Stimulated activated CD4-positive, alpha-beta T cell treated with anti-CD3 and anti-CD28 coated beads, Interleukin-15, amount 100 ng/mL, for 48 hours (primary cell): ENCODE results near the gene SLC12A5.

Experiments used
- DNase-seq, 2 donors: peaks; one replicate each; pipeline ENCODE4 v3.0.0-alpha.2; 2020; ENCODE audit warnings: low read depth in 2 of 2

Gene SLC12A5

DNA sequence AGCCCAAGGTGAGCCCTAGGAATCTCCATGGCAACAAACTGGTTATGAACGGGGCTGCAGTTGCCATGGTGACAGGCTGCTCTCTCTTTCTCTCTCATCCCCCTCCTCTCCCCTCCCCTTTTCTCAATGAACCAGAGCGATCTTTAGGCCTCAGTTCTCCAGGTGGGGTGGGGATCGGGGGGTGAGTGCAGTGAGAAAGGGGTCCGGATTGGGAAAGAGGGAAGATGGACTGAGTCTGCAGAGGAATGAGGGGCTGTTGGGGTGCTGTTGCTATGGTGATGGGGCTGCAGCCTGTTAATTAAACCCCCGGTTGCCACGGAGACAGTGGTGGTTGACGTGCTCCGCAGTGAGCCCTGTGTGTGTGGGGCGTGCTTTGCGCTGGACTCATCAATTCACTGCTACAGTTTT is 3.6 kb upstream of the SLC12A5 start:
- no peak for DNase-seq

DNA sequence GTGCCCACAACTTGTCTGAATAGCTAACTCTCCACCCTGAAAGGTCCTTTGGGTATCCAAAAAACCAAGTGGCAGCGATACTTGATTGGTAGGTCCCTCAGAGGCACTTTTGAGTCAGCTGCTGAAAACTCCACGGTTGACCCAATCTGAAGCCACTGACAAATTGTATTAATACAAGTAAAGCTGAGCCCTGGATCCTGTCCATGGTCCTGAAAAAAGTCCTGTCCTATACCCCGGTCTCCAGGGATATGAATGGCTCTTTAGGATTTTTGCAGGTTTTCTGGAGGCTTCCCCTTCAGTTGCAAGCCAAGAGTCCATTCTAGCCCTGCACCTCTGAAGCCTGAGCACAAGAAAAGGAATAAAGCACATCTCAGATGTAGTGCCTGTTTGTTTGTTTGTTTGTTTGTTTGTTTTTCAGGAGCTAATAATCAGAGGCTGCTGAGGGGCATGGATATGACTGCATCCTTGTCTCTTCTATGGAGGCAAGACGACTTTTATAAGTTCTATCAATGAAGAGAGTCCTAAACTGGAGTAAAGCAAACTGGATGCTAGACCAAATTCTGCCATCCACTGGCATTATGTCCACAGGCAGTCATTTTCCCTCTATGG is 1.7 kb upstream of the SLC12A5 start:
- DNase-seq: no peak

DNA sequence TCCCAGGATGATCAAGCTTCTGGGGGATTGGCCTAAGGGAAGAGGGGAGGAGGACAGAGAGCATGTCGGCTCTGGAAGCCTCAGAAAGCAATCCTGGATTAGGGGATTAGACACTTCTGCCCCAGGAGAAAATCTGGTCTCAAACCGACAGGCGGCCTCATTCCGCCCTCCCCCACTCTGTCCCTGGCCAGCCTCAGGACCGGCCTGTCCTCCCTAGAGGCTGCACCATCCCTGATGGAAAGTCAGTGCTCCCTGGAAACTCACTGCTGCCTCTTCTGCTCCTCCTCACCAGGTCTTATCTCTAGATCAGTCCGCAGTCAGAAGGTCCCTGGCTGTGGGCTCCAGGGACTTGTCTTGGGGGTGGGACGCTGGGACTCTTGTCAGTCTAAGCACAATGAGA is 905 bp upstream of the SLC12A5 start:
- no peak for DNase-seq

DNA sequence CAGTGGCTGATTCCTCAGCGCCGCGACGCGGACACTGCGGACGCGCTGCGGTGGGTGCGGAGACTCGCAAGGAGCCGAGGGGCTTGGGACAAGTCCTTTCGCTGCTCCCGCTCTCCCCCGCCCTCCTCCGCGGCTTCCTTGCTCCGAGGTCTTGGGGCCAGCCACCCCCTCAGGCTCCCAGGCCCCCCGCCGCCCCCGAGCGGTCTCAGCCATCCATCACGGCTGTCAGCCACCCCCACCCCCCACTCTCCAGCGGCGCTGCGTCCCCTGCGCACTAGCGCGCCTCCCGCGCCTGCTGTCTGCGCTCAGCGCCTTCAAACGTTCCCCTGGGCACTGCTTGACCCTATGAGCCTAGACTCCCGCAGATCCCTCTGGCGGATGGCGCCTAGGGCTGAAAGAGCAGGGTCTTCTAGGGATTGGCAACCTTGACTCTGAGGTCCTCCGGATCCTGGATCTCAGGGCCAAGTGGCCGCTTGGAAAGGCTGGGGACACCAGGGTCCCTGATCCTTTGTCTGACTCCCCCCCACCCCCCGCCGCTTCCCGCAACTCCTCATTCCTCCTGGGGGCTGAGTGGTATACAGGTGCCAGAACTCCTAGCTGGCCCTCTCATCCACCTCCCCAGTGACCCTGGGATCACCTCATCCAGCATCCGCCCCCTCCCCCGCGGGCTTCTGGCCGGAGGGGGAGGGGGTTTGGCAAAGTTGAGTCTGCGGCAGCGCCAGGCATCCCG is 1.4 kb downstream of the SLC12A5 start:
- DNase-seq: no peak

DNA sequence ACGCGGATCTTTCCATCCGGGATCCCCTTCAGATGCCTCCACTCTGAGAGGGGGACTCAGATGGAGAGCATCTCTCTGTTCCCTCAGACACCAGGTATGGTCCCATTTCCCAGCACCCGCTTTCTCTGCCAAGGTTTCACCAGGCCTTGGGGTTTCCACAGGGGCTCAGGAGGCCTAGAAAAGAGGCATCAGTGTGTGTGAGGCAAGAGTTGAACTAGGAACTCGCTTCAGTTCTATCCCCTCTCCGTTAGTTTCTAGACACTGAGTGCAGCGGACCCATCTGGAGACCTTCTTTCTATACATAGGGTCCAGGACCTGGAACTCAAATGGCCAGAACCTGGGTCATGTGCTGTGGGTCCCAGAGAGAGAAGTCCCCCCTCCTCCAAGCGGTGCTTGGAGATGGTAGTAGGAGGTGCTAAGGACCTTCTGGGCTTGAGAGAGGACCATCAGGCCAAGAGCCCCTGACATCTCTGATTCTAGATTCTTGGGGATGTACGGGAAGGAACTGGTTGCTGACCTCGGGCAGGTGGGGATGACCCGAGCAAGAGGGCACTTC is 2.1 kb downstream of the SLC12A5 start:
- DNase-seq: no peak

DNA sequence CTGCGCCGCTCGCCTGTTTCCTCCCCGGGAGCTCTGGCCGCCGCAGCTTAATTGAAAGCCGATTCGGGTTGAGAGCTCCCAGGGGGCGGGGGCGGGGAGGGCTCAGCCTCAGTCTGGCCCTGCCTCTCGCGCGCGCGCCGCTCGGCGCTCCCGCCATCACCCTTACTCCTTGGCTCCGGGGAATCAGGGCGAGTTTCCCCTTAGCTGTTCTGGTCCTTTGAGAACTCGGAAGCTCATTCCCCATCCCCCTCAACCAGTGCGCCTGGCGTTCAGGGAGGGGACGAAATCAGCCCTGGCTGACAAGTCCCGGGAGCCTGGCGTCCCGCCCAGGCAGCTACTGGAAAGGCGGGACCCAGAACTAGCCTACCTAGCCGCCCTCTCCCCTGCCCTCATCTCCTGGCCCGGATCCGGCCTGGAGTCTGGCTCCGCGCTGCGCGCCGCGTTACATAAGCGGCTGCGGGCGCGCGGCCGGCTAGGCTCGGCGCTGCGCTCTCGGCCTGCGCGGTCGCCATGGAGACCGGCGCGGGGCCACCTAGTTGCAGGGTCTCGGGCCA is 2.8 kb downstream of the SLC12A5 start:
- no peak for DNase-seq

DNA sequence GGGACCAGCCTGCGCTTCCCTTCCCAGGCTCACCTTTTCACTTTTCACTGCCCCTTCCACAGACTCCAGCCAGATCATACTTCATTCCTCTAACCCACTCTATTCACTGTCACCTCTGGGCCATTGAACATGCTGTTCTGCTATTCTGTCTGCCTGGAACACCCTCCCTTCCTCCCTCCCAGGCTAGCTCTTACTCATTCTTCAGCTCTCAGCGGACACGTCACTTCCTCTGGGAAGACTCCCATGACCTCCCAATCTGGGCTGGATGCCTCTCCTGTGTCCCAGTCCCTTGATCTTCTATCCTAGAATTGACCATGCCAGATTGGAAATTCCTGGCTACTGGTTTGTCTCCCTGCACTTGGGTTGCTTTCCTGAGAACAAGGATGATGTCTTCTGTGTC is 5.0 kb downstream of the SLC12A5 start:
- no peak for DNase-seq

DNA sequence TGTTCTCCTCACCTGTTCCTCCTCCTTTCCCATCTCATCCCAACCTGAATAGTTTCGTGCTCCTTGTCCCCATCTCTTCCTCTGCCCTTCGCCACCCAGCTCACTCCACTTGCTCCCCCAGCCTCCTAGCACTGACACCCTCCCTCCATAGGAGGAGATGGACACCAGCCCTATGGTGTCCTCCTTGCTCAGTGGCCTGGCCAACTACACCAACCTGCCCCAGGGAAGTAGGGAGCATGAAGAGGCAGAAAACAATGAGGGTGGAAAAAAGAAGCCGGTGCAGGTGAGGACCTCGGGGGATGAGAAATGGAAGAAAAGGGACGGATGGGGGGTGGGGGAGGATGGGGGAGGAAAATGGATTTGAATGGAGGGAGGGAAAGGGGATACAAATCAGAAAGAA is 6.2 kb downstream of the SLC12A5 start:
- no peak for DNase-seq

DNA sequence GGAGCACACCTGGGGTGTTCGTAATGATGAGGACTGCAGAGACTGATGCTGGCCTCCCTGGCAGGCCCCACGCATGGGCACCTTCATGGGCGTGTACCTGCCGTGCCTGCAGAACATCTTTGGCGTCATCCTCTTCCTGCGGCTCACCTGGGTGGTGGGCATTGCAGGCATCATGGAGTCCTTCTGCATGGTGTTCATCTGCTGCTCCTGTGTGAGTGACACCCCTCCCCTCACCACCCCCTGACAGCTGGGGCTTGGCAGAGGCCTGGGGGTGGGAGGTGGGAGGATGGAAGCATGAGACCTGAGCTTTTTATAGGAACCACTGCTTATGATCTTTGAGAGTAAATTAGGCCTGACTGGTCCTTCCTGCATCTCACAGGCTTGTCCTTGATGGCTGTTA is 6.7 kb downstream of the SLC12A5 start:
- DNase-seq: no peak

DNA sequence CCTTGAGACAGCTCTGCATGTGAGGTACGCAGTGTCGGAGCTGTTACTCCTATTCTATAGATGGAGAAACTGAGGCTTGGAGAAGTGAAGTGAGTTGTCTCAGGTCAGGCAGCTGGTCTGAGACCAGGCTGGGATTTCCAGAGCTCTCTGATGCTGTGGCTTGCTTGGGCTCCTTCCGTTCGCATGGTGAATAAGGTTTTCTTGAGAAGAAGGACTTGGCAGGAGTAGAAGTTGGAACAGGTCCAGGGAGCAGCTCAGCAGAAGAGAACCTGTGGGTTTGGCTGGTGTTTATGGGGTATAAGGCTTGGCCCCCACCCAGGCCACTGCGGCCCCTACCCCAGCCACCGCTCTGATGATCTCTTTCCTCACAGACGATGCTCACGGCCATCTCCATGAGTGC is 7.4 kb downstream of the SLC12A5 start:
- DNase-seq: no peak

DNA sequence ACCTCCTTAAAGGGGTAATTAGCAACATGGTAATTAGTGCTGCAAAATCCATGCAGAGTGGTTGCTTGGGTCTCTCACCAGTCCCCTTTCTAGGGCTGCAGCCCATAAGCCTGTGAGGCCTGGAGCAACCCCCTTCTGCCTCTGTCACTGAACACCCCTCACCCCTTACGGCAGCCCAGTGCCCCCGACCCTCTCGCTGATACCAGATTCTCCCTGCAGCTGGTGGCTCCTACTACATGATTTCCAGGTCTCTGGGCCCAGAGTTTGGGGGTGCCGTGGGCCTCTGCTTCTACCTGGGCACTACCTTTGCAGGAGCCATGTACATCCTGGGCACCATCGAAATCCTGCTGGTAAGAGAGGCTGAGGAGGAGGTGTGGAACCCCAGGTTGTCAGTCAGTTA is 8.0 kb downstream of the SLC12A5 start:
- no peak for DNase-seq

DNA sequence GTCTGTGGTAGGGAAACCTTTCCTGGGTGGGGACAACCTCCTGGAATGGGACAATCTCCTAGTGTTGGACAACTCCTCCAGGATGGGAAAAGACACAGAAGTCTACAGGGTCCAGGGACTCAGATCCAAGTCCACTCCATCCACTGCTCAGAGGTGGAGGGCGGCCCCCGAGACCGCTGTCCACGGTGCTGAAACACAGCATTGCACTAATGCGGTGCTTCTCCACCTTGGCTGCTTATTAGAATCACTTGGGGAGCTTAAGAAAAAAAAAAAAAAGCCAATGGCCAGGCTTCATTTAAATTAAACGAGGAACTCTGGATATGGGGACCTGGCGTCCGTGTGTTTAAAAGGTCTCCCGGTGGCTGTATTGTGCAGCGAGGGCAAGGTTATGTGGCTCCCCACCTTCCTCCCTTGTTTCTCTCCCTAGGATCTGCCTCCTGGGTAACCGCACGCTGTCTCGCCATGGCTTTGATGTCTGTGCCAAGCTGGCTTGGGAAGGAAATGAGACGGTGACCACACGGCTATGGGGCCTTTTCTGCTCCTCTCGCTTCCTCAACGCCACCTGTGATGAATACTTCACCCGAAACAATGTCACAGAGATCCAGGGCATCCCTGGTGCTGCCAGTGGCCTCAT is 12.0 kb downstream of the SLC12A5 start:
- DNase-seq: no peak

DNA sequence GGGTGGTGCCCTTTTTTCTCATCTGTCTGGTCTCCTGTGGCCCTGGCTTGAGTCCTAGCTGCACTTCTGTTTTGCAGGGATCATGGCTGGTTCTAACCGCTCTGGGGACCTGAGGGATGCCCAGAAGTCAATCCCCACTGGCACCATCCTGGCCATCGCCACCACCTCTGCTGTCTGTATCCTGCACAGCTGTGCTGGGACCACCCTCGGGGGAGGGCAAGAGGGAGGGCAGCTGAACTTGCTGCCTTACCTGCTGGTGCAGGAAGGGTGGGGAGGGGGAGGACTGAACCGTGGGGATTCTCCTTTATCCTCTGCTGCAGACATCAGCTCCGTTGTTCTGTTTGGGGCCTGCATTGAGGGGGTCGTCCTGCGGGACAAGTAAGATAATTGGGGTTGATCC is 14.5 kb downstream of the SLC12A5 start:
- DNase-seq: no peak

DNA sequence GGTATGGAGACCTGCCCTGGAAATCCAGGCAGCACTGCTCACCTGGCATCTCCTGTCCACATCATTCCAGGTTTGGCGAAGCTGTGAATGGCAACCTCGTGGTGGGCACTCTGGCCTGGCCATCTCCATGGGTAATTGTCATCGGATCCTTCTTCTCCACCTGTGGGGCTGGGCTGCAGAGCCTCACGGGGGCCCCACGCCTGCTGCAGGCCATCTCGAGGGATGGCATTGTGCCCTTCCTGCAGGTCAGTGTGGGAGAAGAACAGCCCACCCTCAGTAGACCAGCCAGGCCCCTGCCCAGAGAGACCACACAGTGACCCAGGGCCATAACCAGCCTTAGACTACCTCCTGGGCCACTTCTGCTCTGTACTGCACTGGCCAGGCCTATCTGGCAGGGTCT is 15.9 kb downstream of the SLC12A5 start:
- no peak for DNase-seq

DNA sequence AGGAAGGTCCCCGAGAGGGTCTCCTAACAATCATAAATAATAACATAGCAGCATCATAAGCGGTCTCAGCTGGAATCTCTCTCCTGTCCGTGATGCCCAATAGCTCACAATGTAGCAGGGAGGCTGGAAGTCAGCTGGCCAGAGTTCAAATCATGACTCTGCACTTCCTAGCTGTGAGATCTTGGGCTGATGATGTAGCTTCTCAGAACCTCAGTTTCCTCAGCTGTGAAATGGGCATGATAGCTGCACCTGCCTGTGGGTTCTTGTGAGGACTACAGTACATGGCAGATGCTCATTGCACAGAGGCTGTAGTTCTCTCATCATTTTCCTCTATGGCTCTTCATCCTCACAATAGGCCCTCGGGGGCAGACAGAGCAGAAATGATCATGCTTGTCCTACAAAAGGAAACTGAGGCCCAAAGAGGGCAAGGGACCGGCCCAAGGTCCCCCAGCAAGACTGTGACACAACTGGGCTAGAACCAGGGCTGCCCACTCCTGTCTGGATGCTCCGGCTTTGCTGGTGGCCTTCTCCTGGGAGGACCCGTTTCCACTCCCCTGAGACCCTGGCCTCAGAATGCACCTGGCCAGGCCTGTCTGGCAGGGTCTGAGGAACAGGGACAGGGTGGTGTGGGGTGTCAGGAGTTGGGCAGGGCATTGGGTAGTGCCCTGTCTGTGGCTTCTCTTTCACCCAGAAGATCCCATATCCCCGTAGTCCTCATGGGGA is 17.7 kb downstream of the SLC12A5 start:
- DNase-seq: no peak

DNA sequence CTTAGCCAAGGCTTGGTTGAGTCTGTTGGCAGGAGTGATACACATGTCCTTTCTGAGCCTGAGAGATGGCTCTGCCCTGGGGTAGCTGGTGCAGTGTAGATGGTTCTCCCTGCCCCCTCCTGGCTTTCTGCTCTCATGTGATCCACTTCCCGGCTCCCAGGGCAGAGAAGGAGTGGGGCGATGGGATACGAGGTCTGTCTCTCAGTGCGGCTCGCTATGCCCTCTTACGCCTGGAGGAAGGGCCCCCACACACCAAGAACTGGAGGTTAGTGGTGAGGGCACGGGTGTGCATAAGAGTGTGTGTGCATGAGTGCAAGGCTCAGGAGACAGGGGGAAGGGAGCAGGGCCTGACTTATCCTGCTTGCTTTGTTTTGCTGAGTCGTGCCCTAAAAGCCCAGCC is 18.8 kb downstream of the SLC12A5 start:
- DNase-seq: no peak

DNA sequence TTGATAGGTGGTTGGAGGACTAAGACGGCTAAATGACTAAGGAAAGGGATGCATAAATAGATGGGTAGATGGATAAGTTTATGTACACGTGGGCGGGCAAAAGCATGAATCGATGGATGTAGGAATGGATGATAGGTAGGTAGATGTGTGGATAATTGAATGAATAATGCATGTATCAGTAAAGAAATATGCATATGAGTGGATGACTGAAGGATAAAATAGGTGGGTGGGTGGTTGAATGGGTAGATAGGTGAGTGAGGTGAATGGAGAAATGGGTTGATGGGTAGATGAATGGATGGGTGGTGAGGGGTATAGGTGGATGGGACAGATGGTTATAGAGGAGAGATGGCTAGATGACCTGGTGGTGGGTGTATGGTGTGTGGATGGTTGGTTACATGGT is 20.2 kb downstream of the SLC12A5 start:
- DNase-seq: no peak

DNA sequence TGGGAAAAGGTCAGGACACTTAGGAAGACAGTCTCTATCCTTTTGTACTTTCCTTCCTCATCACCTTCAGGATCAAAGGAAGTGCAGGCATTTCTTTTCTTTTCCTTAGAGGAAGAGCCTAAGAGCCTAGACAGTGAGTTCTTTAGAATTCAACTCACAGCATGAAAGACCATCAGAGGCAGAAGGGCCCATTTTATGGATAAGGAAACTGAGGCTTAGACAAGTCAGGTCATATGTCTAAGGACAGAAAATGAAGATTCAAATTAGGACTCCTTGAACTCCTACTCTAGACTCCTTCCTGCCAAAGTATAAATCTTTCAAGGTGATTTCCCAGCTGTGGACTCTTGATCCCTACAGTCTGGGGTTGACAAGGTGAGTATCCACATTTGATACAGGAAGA is 20.8 kb downstream of the SLC12A5 start:
- no peak for DNase-seq

DNA sequence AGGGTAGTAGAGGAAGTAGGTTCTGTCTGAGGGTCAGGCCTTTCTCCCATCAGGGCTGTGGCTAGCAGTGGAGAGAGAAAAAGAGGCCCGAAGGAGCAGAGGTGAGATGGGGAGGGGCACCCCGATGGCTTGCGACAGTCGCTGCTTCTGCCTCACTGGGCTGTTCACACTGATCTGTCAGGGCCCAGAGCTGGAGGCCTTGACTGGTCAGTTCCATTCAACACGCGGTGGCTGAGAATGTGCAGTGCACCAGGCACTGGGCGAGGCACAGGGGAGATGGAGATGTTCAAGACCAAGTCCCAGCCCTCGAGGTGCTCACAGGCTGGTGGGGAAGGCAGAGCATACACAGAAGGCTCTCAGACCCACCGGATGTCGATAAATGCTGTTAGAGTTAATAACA is 21.4 kb downstream of the SLC12A5 start:
- DNase-seq: no peak

DNA sequence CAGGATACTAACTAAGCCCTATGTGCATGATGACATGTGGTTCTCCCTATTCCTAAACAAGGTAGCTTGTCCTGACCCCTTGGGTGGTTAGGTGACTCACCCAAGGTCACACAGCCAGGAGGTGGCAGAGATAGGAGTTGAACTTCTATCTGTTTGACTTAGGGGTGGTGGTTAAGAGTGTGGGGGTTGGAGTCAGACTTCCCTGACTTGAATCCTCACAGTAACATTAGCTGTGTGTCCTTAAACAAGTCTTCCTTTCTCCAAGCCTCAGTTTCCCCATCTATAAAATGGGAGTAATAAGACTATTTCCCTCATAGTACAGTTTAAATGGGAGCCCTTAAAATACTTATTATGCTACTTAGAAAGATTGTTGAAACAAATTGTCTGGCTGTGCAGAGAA is 21.9 kb downstream of the SLC12A5 start:
- no peak for DNase-seq

DNA sequence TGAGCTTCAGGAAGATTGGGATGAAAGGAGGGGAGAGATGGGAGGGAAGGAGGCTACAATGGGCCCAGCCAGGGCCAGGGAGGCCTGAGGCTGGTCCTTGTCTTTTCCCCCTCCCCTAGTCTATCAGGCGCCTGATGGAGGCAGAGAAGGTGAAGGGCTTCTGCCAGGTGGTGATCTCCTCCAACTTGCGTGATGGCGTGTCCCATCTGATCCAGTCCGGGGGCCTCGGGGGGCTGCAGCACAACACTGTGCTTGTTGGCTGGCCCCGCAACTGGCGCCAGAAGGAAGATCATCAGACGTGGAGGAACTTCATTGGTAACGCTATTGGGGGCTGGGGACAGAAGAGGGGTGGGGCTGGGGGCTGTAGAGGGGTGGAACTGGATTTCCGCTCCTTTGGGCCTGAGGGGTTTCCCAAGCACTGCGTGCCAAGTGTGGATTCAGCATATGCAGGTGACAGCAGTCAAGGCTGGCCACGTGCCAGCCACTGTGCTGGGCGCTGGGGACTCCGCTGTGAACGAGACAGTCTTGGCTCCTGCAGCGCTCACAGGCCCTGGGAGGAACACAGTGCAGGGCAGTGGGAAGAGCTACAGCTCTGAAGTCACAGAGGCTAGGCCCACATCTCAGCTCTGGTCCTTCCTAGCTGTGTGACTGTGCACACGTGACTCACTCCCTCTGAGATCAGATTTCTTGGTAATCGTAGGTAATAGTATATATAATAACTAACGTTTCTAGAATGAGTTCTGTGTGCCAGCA is 22.7 kb downstream of the SLC12A5 start:
- DNase-seq: no peak
